ENCODE measurements around the gene IFITM5.

GRCh38 chr11:305844-306211 lies 6.5 kb upstream of the IFITM5 start:
- TF ChIP-seq CTCF (IDR thresholded peaks at IDR 0.05): no peak
- no peak for TF ChIP-seq EZH2 (IDR thresholded peaks at IDR 0.05; ENCODE audit: borderline replicate concordance, insufficient read depth, low read depth, low read length, poor library complexity, severe bottlenecking)
